Measurements from ENCODE around the gene POM121C. TPM values are rescaled to one million over a fixed set of nuclear protein-coding genes. Genes with fewer than 3 reads are reported as not detected.
"Not testable (repeated sequence)": the region's sequence is repeated elsewhere in the genome, so short reads cannot be mapped to it uniquely, and the experiment has no call there.

POM121C gene
- total RNA-seq: 10 to 100 TPM; 88.0 to 90.5 TPM
- polyA plus RNA-seq: 10 to 100 TPM; 13.0 to 27.5 (median 23.5) TPM
- total RNA-seq: 25.0 to 50.2 (median 34.3) reads per million in 6 experiments

- Mint-ChIP-seq H3K36me3 (peaks cover 0 to 20% (median 4%) of the 10 kb centered on the region in 3 donors), H3K27ac (peak within 1 kb of the TSS; percentile 66 to 91 (median 84)), H3K4me1 (peaks cover 6 to 25% (median 15%) of the 10 kb centered on the region in 4 donors), H3K4me3 (peak within 1 kb of the TSS; percentile 82 to 94 (median 89))
- ATAC-seq (peak; percentile 99), DNase-seq (peak; percentile 71 to 93 (median 80))
- H3K27me3 Mint-ChIP-seq, POLR2A ChIA-PET, H3K9me3 Mint-ChIP-seq: not testable (repeated sequence)
Measured at GRCh38 chr7:75485979-75486643, at the start of gene POM121C. Gene POM121C (minus strand): TSS chr7:75486299. CDS start chr7:75441496, 44,803 bp downstream.

- DNase-seq: no peak
- Mint-ChIP-seq H3K4me1 (peaks cover 0 to 2% (median 0%) of the 10 kb centered on the region in 4 donors), H3K36me3 (no peaks in the 10 kb centered on the region), H3K4me3 (no peak overlapping the region), H3K27ac (no peak overlapping the region), H3K9me3 (no peaks in the 10 kb centered on the region), H3K27me3 (no peaks in the 10 kb centered on the region)
- no peak for ATAC-seq
- POLR2A ChIA-PET: no interaction called here
Measured at GRCh38 chr7:75534727-75535307, 48.7 kb upstream of the POM121C start.

- H3K27me3 Mint-ChIP-seq: no peaks in the 10 kb centered on the region
- H3K4me1 Mint-ChIP-seq: peaks cover 0 to 4% (median 0%) of the 10 kb centered on the region in 4 donors
- POLR2A ChIA-PET: no interaction called here
- H3K9me3 Mint-ChIP-seq: no peaks in the 10 kb centered on the region
- no peak overlapping the region for H3K27ac Mint-ChIP-seq
- H3K36me3 Mint-ChIP-seq: no peaks in the 10 kb centered on the region
- DNase-seq (no peak), ATAC-seq (no peak)
- H3K4me3 Mint-ChIP-seq: no peak overlapping the region
Measured at GRCh38 chr7:75533926-75534325, 47.8 kb upstream of the POM121C start.

- POLR2A ChIA-PET: interaction anchor here (0.6 kb wide), 1 partner anchor 383 kb away, joined by 4 read pairs; the partner anchor contains the start of gene POR
- ATAC-seq (no peak), DNase-seq (no peak)
- H3K4me3 Mint-ChIP-seq: no peak overlapping the region
- peaks cover 2 to 11% (median 5%) of the 10 kb centered on the region in 4 donors for H3K4me1 Mint-ChIP-seq
- H3K27me3 Mint-ChIP-seq: no peaks in the 10 kb centered on the region
- no peaks in the 10 kb centered on the region for H3K9me3 Mint-ChIP-seq
- H3K36me3 Mint-ChIP-seq: no peaks in the 10 kb centered on the region
- no peak overlapping the region for H3K27ac Mint-ChIP-seq
Measured at GRCh38 chr7:75532639-75533038, 46.5 kb upstream of the POM121C start.

- no peak overlapping the region for H3K4me3 Mint-ChIP-seq
- H3K9me3 Mint-ChIP-seq: no peaks in the 10 kb centered on the region
- DNase-seq (no peak), ATAC-seq (no peak)
- H3K36me3 Mint-ChIP-seq: no peaks in the 10 kb centered on the region
- H3K4me1 Mint-ChIP-seq: peaks cover 9 to 21% (median 16%) of the 10 kb centered on the region in 4 donors
- no peaks in the 10 kb centered on the region for H3K27me3 Mint-ChIP-seq
- POLR2A ChIA-PET: interaction anchor here (0.7 kb wide), 1 partner anchor 693 kb away, joined by 3 read pairs; no protein-coding TSS in a partner anchor
- peak overlapping the region in 2 of 10 donors; percentile 56 to 68 for H3K27ac Mint-ChIP-seq
Measured at GRCh38 chr7:75531359-75531821, 45.3 kb upstream of the POM121C start.

- H3K27me3 Mint-ChIP-seq, POLR2A ChIA-PET, DNase-seq, ATAC-seq, H3K9me3 Mint-ChIP-seq: not testable (repeated sequence)
- peak overlapping the region; percentile 87 to 97 (median 93) for H3K4me3 Mint-ChIP-seq
- peaks cover 0 to 38% (median 15%) of the 10 kb centered on the region in 3 donors for H3K36me3 Mint-ChIP-seq
- peaks cover 18 to 46% (median 36%) of the 10 kb centered on the region in 4 donors for H3K4me1 Mint-ChIP-seq
- peak overlapping the region; percentile 31 to 95 (median 90) for H3K27ac Mint-ChIP-seq
Measured at GRCh38 chr7:75527224-75527722, 41.2 kb upstream of the POM121C start.

GRCh38 chr7:75521727-75522126, 35.6 kb upstream of the POM121C start:
- H3K27ac Mint-ChIP-seq: peak overlapping the region in 1 of 10 donors; percentile 56
- POLR2A ChIA-PET, ATAC-seq, H3K27me3 Mint-ChIP-seq, DNase-seq: not testable (repeated sequence)
- H3K36me3 Mint-ChIP-seq: peaks cover 15 to 77% (median 36%) of the 10 kb centered on the region in 3 donors
- H3K4me1 Mint-ChIP-seq: peaks cover 17 to 50% (median 35%) of the 10 kb centered on the region in 4 donors
- H3K4me3 Mint-ChIP-seq: peak overlapping the region in 1 of 10 donors; percentile 13
- peaks cover 0 to 12% (median 8%) of the 10 kb centered on the region in 9 donors for H3K9me3 Mint-ChIP-seq

- ATAC-seq, POLR2A ChIA-PET, H3K27ac Mint-ChIP-seq, H3K27me3 Mint-ChIP-seq, DNase-seq, H3K4me3 Mint-ChIP-seq: not testable (repeated sequence)
- peaks cover 15 to 64% (median 31%) of the 10 kb centered on the region in 3 donors for H3K36me3 Mint-ChIP-seq
- H3K4me1 Mint-ChIP-seq: peaks cover 11 to 29% (median 19%) of the 10 kb centered on the region in 4 donors
- peaks cover 0 to 12% (median 8%) of the 10 kb centered on the region in 9 donors for H3K9me3 Mint-ChIP-seq
Measured at GRCh38 chr7:75518842-75519241, 32.7 kb upstream of the POM121C start.

- not testable (repeated sequence) for ATAC-seq, H3K4me1 Mint-ChIP-seq
Measured at GRCh38 chr7:75509033-75509432, 22.9 kb upstream of the POM121C start.

GRCh38 chr7:75492020-75492419, 5.9 kb upstream of the POM121C start, which contains the start of gene SPDYE5:
Gene SPDYE5 (plus strand): TSS chr7:75492320. CDS start chr7:75494048, 1,728 bp downstream.
- DNase-seq, ATAC-seq, H3K4me3 Mint-ChIP-seq, POLR2A ChIA-PET, H3K27me3 Mint-ChIP-seq, H3K36me3 Mint-ChIP-seq, H3K4me1 Mint-ChIP-seq, H3K9me3 Mint-ChIP-seq: not testable (repeated sequence)
- peak within 1 kb of the TSS in 2 of 10 donors; percentile 40 to 48 for H3K27ac Mint-ChIP-seq

More at GRCh38 chr7:75509033-75509432, 22.9 kb upstream of the POM121C start:
- H3K36me3 Mint-ChIP-seq: peaks cover 0 to 20% (median 0%) of the 10 kb centered on the region in 3 donors
- H3K27me3 Mint-ChIP-seq, DNase-seq, POLR2A ChIA-PET, H3K27ac Mint-ChIP-seq, H3K9me3 Mint-ChIP-seq, H3K4me3 Mint-ChIP-seq: not testable (repeated sequence)

- peaks cover 0 to 20% (median 4%) of the 10 kb centered on the region in 3 donors for H3K36me3 Mint-ChIP-seq
- DNase-seq (peak in 2 of 10 donors; percentile 3 to 16), ATAC-seq (peak in 1 of 2 donors; percentile 34)
- peak overlapping the region; percentile 82 to 94 (median 89) for H3K4me3 Mint-ChIP-seq
- peaks cover 6 to 25% (median 15%) of the 10 kb centered on the region in 4 donors for H3K4me1 Mint-ChIP-seq
- H3K9me3 Mint-ChIP-seq, H3K27me3 Mint-ChIP-seq, POLR2A ChIA-PET: not testable (repeated sequence)
- H3K27ac Mint-ChIP-seq: peak overlapping the region; percentile 66 to 89 (median 84)
Measured at GRCh38 chr7:75485355-75485978, 632 bp downstream of the POM121C start.

GRCh38 chr7:75480313-75480712, 5.8 kb downstream of the POM121C start:
- H3K27ac Mint-ChIP-seq, DNase-seq, H3K27me3 Mint-ChIP-seq, ATAC-seq, H3K9me3 Mint-ChIP-seq, POLR2A ChIA-PET, H3K4me3 Mint-ChIP-seq: not testable (repeated sequence)
- H3K36me3 Mint-ChIP-seq: peaks cover 0 to 36% (median 4%) of the 10 kb centered on the region in 3 donors
- peaks cover 6 to 25% (median 16%) of the 10 kb centered on the region in 4 donors for H3K4me1 Mint-ChIP-seq

Measured in naive thymus-derived CD8-positive, alpha-beta T cell (primary cell).